Prostate gland (tissue), 2 donors: ENCODE results near the gene MYO9A.

ENCODE experiments used
- POLR2A ChIP-seq: fragments of 450-650 bp; IDR thresholded peaks from one replicate; pipeline ENCODE4 v1.6.1; 2016; ENCODE audit warnings: antibody characterized with exemption, mild to moderate bottlenecking
- POLR2AphosphoS5 ChIP-seq: sonication (generic); formaldehyde crosslinking; IDR thresholded peaks from one replicate; pipeline ENCODE4 v1.6.1; 2017; ENCODE audit warnings: antibody characterized with exemption
- TF ChIP-seq, protein P1 (sequence below), 4 experiments: fragments of 200-600 bp in 2 of 4; fragments of 450-650 bp in 2 of 4; sonication (generic) in 2 of 4; IDR thresholded peaks; 1 replicate in 3 of 4; 2 replicates in 1 of 4; pipeline ENCODE4 v1.5.1; 2016 to 2019; ENCODE audit warnings: antibody characterized with exemption in 4 of 4, mild to moderate bottlenecking in 2 of 4, moderate library complexity in 2 of 4

DNA sequence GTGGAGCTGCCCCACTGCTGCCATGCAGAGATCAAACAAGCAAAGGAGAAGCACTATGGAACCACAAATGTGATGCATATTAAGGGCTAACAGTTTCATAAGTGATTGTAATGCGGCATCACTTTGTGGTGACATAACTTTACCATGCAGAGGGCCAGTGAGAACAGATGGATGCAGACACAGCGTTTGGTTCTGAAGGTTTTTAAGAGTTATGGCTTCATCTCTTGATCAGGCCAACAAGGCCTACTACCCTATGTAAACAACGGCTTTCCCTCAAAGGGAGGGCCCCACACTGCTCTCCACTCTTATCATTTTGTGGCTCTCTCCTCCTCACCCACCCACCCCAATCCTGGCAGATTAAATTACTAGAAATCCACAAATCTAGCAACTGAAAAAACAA, 294.1 kb downstream of the MYO9A start:
- TF ChIP-seq, protein P1, sequence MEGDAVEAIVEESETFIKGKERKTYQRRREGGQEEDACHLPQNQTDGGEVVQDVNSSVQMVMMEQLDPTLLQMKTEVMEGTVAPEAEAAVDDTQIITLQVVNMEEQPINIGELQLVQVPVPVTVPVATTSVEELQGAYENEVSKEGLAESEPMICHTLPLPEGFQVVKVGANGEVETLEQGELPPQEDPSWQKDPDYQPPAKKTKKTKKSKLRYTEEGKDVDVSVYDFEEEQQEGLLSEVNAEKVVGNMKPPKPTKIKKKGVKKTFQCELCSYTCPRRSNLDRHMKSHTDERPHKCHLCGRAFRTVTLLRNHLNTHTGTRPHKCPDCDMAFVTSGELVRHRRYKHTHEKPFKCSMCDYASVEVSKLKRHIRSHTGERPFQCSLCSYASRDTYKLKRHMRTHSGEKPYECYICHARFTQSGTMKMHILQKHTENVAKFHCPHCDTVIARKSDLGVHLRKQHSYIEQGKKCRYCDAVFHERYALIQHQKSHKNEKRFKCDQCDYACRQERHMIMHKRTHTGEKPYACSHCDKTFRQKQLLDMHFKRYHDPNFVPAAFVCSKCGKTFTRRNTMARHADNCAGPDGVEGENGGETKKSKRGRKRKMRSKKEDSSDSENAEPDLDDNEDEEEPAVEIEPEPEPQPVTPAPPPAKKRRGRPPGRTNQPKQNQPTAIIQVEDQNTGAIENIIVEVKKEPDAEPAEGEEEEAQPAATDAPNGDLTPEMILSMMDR (IDR thresholded peaks at IDR 0.05), result no peak
- no peak for TF ChIP-seq POLR2AphosphoS5
- no peak for TF ChIP-seq POLR2A
